GM21526 (cell line): ENCODE results near the gene ATG5.
"Not testable (repeated sequence)": the region's sequence is repeated elsewhere in the genome, so short reads cannot be mapped to it uniquely, and the experiment has no call there.

Source experiments
- ATAC-seq: cut with Tn5 transposase; IDR thresholded peaks from one replicate; pipeline ENCODE4 v1.9.1; 2021; ENCODE audit warnings: moderate library complexity; ENCODE audit not compliant: unreplicated experiment, low FRiP score

Gene ATG5

GRCh38 chr6:106315765-106316374, 9.7 kb downstream of the ATG5 start:
- ATAC-seq = no peak

- no peak for ATAC-seq
Observed at GRCh38 chr6:106309766-106310373, 15.7 kb downstream of the ATG5 start.

GRCh38 chr6:106308985-106309384, 16.6 kb downstream of the ATG5 start:
- no peak for ATAC-seq

DNA sequence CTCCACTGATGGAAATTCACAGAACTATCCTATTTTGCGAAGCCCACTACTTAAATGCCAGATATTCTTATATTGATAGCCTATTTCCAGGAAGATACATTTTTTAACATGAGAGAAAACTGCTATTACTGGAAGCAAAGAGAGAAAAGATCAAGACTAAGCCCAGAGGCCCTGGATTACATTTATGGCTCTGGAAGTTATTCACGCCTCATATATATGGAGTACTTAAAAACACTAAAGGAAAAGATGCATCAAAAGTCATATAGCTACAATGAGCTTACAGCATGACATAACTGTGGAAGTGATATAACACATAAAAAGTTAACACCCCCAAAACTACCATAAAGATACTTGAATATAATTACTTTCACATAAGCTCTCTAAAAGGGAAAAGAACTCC, 19.8 kb downstream of the ATG5 start:
- ATAC-seq = no peak

- ATAC-seq = no peak
Observed at GRCh38 chr6:106300944-106301343, 24.6 kb downstream of the ATG5 start.

GRCh38 chr6:106300020-106300780, 25.4 kb downstream of the ATG5 start:
- no peak for ATAC-seq

- no peak for ATAC-seq
Observed at GRCh38 chr6:106293116-106293515, 32.4 kb downstream of the ATG5 start.

- no peak for ATAC-seq
Observed at GRCh38 chr6:106290954-106291353, 34.6 kb downstream of the ATG5 start.

- ATAC-seq = no peak
Observed at GRCh38 chr6:106290032-106290431, 35.5 kb downstream of the ATG5 start.

DNA sequence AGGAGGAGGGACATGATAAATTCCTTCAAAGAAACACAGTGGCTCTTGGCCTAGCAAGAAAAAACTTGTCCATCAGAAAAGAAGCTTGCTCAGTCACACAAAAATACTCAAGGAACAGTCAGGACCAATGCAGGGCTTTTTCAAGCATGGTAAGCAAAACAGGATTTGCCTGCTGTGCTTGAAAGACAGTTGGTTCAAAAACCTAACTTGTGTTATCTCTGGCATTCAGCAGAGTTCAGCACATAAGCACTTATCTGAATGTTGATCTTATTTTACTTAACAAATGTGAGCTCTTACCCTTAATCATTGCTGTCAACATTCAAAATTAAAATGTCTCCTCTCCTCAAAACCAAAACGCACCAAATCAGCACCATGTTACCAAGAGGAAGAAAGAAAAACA, 38.3 kb downstream of the ATG5 start:
- ATAC-seq = no peak

DNA sequence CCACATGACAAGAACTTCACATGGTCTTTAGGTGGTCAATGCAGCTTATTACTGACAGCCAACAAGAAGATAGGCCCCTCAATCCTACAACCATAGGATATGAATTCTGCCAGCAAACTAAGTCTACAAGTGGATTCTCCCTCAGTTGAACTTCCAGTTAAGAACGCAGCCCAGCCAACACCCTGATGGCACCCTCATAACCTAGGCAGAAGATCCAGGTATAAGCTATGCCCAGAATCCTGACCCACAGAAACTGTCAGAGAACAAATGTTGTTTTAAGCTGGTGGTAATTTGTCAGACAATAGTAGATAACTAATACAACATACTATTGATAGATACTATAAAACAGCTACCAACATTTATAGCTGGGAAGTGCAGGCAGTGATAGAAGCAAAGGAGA, 38.8 kb downstream of the ATG5 start:
- ATAC-seq = no peak

GRCh38 chr6:106283481-106283880, 42.1 kb downstream of the ATG5 start:
- ATAC-seq = no peak

GRCh38 chr6:106281661-106282060, 43.9 kb downstream of the ATG5 start:
- ATAC-seq = no peak

- no peak for ATAC-seq
Observed at GRCh38 chr6:106281088-106281487, 44.5 kb downstream of the ATG5 start.

DNA sequence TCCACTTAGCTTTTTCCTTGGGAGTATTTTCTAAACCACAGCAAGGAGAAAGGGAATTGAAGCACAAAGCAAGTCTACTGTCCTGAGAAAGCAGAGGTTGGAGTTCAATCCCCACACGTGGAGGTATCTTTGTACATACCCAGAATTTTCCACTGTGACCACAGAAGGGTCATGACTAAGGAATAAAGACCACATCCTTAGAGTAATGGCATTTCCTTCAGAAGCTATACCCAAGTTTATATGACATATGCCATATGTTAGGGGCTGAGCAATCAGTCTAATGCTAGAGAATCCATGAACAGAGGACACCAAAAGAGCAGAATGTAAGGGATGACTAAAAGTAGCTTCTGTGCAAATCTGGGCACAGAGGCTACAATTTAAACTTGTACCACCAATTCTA, 46.4 kb downstream of the ATG5 start:
- ATAC-seq = no peak

- ATAC-seq = no peak
Observed at GRCh38 chr6:106275692-106276091, 49.9 kb downstream of the ATG5 start.

GRCh38 chr6:106273087-106273486, 52.5 kb downstream of the ATG5 start:
- peak; percentile 71 for ATAC-seq

- no peak for ATAC-seq
Observed at GRCh38 chr6:106272287-106272686, 53.3 kb downstream of the ATG5 start.

DNA sequence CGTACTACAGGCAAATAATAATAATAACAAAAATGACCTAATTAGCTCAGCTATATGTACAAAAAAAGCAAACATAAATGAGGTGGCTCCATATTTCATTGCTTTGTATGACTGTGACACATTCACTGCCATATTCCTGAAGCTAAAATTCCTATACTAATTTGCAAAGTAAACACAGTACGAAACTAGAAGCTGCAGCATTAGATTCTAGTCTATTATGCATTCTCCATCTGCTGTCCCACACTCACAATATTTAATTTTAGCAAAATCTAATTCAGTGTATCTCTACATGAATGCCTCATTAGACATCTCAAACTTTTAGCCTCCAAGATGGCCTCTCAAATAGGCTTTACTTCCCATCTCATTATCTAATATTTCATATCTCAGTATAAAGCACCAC, 55.1 kb downstream of the ATG5 start:
- ATAC-seq = no peak

GRCh38 chr6:106269268-106269919, 56.2 kb downstream of the ATG5 start:
- not testable (repeated sequence) for ATAC-seq

- not testable (repeated sequence) for ATAC-seq
Observed at GRCh38 chr6:106268500-106268899, 57.1 kb downstream of the ATG5 start.
